ENCODE data around the gene PTPRD. TPM values are rescaled to one million over a fixed set of nuclear protein-coding genes. Genes with fewer than 3 reads are reported as not detected.

Gene PTPRD
- total and polyA plus RNA-seq, 2 donors: 2.2 to 13.5 TPM

GRCh38 chr9:8632493-8632892, 1980.3 kb downstream of the PTPRD start:
- Histone ChIP-seq H3K27me3 (ENCODE audit: control insufficient read depth in 2 of 2, insufficient read depth in 1 of 2, low read length in 1 of 2) (no peaks in the 10 kb centered on the region), H3K36me3 (ENCODE audit: control insufficient read depth in 2 of 2, insufficient read depth in 2 of 2, low read length in 1 of 2) (no peaks in the 10 kb centered on the region), H3K4me1 (ENCODE audit: control insufficient read depth in 2 of 2, insufficient read depth in 2 of 2, low read length in 2 of 2) (no peaks in the 10 kb centered on the region), H3K4me3 (ENCODE audit: low read length in 2 of 2) (no peak overlapping the region), H3K9me3 (ENCODE audit: control insufficient read depth in 2 of 2, insufficient read depth in 1 of 2, low read length in 1 of 2) (no peaks in the 10 kb centered on the region), H3K27ac (ENCODE audit: low read depth in 1 of 2, low read length in 1 of 2) (no peak overlapping the region)
- no peak for DNase-seq (ENCODE audit: low read depth in 6 of 9, low spot score in 9 of 9)
- WGBS: 99% methylated on average over 1 of the region's 1 CpG

DNA sequence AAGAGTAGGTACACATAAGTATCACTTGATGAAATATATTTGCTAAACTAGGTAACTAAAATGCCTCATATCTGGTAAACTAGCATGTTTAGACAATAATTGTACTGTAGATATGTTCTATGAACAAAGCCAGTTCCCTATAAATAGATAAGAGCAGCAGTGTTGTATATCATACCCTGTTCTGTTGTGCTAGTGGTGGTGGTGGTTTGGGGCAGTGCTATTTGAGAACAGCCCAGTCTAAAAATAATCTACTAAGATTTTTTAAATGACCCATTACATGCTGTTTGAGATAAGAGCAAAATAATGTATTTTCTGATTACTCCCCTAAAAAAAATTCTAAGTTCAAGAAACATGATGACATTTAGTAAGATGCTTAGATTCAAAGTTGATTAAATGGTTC, 1984.0 kb downstream of the PTPRD start:
- no peaks in the 10 kb centered on the region for H3K27me3 ChIP-seq (ENCODE audit: control insufficient read depth in 2 of 2, insufficient read depth in 1 of 2, low read length in 1 of 2)
- DNase-seq (ENCODE audit: low read depth in 6 of 9, low spot score in 9 of 9): no peak
- no peaks in the 10 kb centered on the region for H3K4me1 ChIP-seq (ENCODE audit: control insufficient read depth in 2 of 2, insufficient read depth in 2 of 2, low read length in 2 of 2)
- H3K27ac ChIP-seq (ENCODE audit: low read depth in 1 of 2, low read length in 1 of 2): no peak overlapping the region
- H3K36me3 ChIP-seq (ENCODE audit: control insufficient read depth in 2 of 2, insufficient read depth in 2 of 2, low read length in 1 of 2): no peaks in the 10 kb centered on the region
- no peaks in the 10 kb centered on the region for H3K9me3 ChIP-seq (ENCODE audit: control insufficient read depth in 2 of 2, insufficient read depth in 1 of 2, low read length in 1 of 2)
- no peak overlapping the region for H3K4me3 ChIP-seq (ENCODE audit: low read length in 2 of 2)

DNA sequence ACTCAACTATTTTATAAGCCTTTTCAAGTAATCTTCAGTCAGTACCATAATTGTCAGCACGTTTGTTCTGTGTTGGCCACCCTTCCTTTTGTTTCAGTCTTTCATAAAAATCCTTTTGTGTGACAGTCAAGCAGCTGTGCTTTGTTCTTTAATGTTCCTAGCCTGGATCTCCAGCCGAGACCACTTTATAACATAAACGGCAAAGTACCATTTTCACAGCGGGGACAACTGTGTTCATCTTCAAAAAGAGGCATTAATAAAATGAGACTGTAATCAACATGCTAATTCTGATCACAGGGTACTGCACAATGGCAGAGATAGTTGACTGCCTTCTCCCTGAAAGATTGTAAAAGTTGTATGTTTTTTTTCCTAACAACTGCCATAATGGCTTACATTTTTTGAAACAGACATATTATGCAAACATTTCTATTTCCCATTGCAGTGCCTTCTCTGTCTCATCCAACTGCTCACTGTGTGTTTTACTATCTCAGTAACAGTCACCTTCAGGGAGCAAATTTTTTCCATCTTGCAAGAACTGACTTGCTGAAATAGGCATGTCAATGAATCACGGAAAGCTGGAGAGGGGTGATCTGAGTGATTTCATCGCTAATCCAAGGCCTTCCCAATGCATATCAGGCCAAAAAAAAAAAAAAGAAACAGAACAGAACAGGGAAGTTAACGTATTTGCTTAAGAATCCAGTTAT, 1984.7 kb downstream of the PTPRD start:
- Histone ChIP-seq H3K36me3 (ENCODE audit: control insufficient read depth in 2 of 2, insufficient read depth in 2 of 2, low read length in 1 of 2) (no peaks in the 10 kb centered on the region), H3K27me3 (ENCODE audit: control insufficient read depth in 2 of 2, insufficient read depth in 1 of 2, low read length in 1 of 2) (no peaks in the 10 kb centered on the region), H3K9me3 (ENCODE audit: control insufficient read depth in 2 of 2, insufficient read depth in 1 of 2, low read length in 1 of 2) (no peaks in the 10 kb centered on the region), H3K4me1 (ENCODE audit: control insufficient read depth in 2 of 2, insufficient read depth in 2 of 2, low read length in 2 of 2) (no peaks in the 10 kb centered on the region), H3K4me3 (ENCODE audit: low read length in 2 of 2) (no peak overlapping the region), H3K27ac (ENCODE audit: low read depth in 1 of 2, low read length in 1 of 2) (no peak overlapping the region)
- no peak for DNase-seq (ENCODE audit: low read depth in 6 of 9, low spot score in 9 of 9)
- 94% methylated on average over 7 of the region's 7 CpGs for WGBS

- no peak overlapping the region for H3K4me3 ChIP-seq (ENCODE audit: low read length in 2 of 2)
- no peaks in the 10 kb centered on the region for H3K9me3 ChIP-seq (ENCODE audit: control insufficient read depth in 2 of 2, insufficient read depth in 1 of 2, low read length in 1 of 2)
- H3K4me1 ChIP-seq (ENCODE audit: control insufficient read depth in 2 of 2, insufficient read depth in 2 of 2, low read length in 2 of 2): no peaks in the 10 kb centered on the region
- H3K27ac ChIP-seq (ENCODE audit: low read depth in 1 of 2, low read length in 1 of 2): no peak overlapping the region
- 98% methylated on average over 2 of the region's 2 CpGs for WGBS
- DNase-seq (ENCODE audit: low read depth in 6 of 9, low spot score in 9 of 9): no peak
- H3K36me3 ChIP-seq (ENCODE audit: control insufficient read depth in 2 of 2, insufficient read depth in 2 of 2, low read length in 1 of 2): no peaks in the 10 kb centered on the region
- no peaks in the 10 kb centered on the region for H3K27me3 ChIP-seq (ENCODE audit: control insufficient read depth in 2 of 2, insufficient read depth in 1 of 2, low read length in 1 of 2)
Observed at GRCh38 chr9:8622871-8623270, 1989.9 kb downstream of the PTPRD start.

DNA sequence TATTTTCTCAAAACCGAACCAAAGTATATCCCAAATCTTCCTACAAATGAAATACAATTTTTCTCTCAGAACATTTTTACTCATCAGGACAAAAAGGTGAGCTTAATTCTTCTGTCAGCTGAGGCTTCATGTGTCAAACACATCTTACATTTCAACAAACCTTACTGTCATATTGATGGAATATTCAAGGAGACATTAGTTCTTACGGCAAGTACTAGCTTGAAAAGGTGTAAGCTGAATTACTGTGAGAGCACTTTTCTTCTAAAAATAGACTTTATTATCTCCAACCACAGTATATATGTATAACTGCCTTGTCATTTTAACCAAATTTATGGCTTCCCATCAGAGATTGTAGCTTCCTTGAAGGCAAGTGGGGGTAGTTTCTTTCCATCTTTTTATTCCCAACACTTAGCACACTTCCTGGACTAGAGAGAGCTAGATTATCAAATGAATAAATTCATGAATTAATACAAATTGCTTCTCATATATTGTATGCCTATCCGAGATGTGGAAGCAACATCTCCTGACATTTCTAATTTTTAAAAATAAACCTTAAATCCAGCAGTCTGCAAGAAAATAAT, 1990.5 kb downstream of the PTPRD start:
- DNase-seq (ENCODE audit: low read depth in 6 of 9, low spot score in 9 of 9): no peak
- H3K27me3 ChIP-seq (ENCODE audit: control insufficient read depth in 2 of 2, insufficient read depth in 1 of 2, low read length in 1 of 2): no peaks in the 10 kb centered on the region
- no peaks in the 10 kb centered on the region for H3K36me3 ChIP-seq (ENCODE audit: control insufficient read depth in 2 of 2, insufficient read depth in 2 of 2, low read length in 1 of 2)
- no peak overlapping the region for H3K27ac ChIP-seq (ENCODE audit: low read depth in 1 of 2, low read length in 1 of 2)
- 84% methylated on average over 3 of the region's 3 CpGs for WGBS
- H3K9me3 ChIP-seq (ENCODE audit: control insufficient read depth in 2 of 2, insufficient read depth in 1 of 2, low read length in 1 of 2): no peaks in the 10 kb centered on the region
- no peak overlapping the region for H3K4me3 ChIP-seq (ENCODE audit: low read length in 2 of 2)
- no peaks in the 10 kb centered on the region for H3K4me1 ChIP-seq (ENCODE audit: control insufficient read depth in 2 of 2, insufficient read depth in 2 of 2, low read length in 2 of 2)

DNA sequence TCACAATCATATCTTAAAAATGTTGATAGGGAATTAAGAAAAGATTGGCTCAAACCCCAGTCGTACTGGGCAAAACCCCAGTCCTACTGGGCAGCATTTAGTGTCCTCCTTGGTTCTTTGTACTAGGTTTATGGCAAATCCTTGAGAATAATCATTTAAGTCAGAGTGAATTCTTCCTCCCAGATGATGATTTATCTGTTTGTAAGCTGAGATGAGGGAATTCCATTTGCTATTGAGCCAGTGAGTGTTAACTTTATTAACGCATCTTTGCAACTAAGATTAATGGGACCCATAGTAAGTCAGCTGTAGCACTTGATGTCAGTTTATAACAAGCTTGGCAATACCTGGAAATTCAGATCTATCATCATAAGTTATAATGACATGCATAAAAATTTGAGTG, 1991.4 kb downstream of the PTPRD start:
- no peaks in the 10 kb centered on the region for H3K9me3 ChIP-seq (ENCODE audit: control insufficient read depth in 2 of 2, insufficient read depth in 1 of 2, low read length in 1 of 2)
- 91% methylated on average over 2 of the region's 2 CpGs for WGBS
- H3K27ac ChIP-seq (ENCODE audit: low read depth in 1 of 2, low read length in 1 of 2): no peak overlapping the region
- no peak for DNase-seq (ENCODE audit: low read depth in 6 of 9, low spot score in 9 of 9)
- no peaks in the 10 kb centered on the region for H3K27me3 ChIP-seq (ENCODE audit: control insufficient read depth in 2 of 2, insufficient read depth in 1 of 2, low read length in 1 of 2)
- no peaks in the 10 kb centered on the region for H3K36me3 ChIP-seq (ENCODE audit: control insufficient read depth in 2 of 2, insufficient read depth in 2 of 2, low read length in 1 of 2)
- H3K4me3 ChIP-seq (ENCODE audit: low read length in 2 of 2): no peak overlapping the region
- no peaks in the 10 kb centered on the region for H3K4me1 ChIP-seq (ENCODE audit: control insufficient read depth in 2 of 2, insufficient read depth in 2 of 2, low read length in 2 of 2)

DNA sequence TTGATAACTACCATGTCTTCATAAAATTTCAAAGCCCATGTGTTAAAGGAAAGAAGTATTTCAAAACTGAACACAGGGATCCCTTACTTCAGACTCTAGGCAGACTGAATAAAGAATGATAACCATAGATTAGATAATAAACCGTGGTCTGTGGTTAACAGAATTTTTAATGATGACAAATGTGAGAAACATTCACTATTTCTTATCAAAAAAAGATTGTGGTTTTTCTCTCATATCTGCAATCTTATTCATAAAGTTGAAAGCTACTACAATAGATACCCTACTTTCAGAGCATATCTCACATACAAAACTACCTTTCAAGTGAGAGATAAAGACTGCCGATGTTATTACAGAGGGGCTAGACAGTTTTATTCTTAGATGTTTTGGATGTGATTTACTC, 1996.4 kb downstream of the PTPRD start:
- Histone ChIP-seq H3K27ac (ENCODE audit: low read depth in 1 of 2, low read length in 1 of 2) (no peak overlapping the region), H3K36me3 (ENCODE audit: control insufficient read depth in 2 of 2, insufficient read depth in 2 of 2, low read length in 1 of 2) (no peaks in the 10 kb centered on the region), H3K9me3 (ENCODE audit: control insufficient read depth in 2 of 2, insufficient read depth in 1 of 2, low read length in 1 of 2) (no peaks in the 10 kb centered on the region), H3K27me3 (ENCODE audit: control insufficient read depth in 2 of 2, insufficient read depth in 1 of 2, low read length in 1 of 2) (no peaks in the 10 kb centered on the region), H3K4me1 (ENCODE audit: control insufficient read depth in 2 of 2, insufficient read depth in 2 of 2, low read length in 2 of 2) (no peaks in the 10 kb centered on the region), H3K4me3 (ENCODE audit: low read length in 2 of 2) (no peak overlapping the region)
- WGBS: 26% methylated on average over 2 of the region's 2 CpGs
- no peak for DNase-seq (ENCODE audit: low read depth in 6 of 9, low spot score in 9 of 9)

GRCh38 chr9:8614926-8615440, 1997.8 kb downstream of the PTPRD start:
- no peak overlapping the region for H3K4me3 ChIP-seq (ENCODE audit: low read length in 2 of 2)
- WGBS: 96% methylated on average over 3 of the region's 3 CpGs

GRCh38 chr9:8613346-8613825, 1999.4 kb downstream of the PTPRD start:
- Histone ChIP-seq H3K27ac (ENCODE audit: low read depth in 1 of 2, low read length in 1 of 2) (no peak overlapping the region), H3K36me3 (ENCODE audit: control insufficient read depth in 2 of 2, insufficient read depth in 2 of 2, low read length in 1 of 2) (no peaks in the 10 kb centered on the region), H3K27me3 (ENCODE audit: control insufficient read depth in 2 of 2, insufficient read depth in 1 of 2, low read length in 1 of 2) (no peaks in the 10 kb centered on the region), H3K4me1 (ENCODE audit: control insufficient read depth in 2 of 2, insufficient read depth in 2 of 2, low read length in 2 of 2) (no peaks in the 10 kb centered on the region), H3K9me3 (ENCODE audit: control insufficient read depth in 2 of 2, insufficient read depth in 1 of 2, low read length in 1 of 2) (no peaks in the 10 kb centered on the region), H3K4me3 (ENCODE audit: low read length in 2 of 2) (no peak overlapping the region)
- DNase-seq (ENCODE audit: low read depth in 6 of 9, low spot score in 9 of 9): peak in 1 of 9 donors; percentile 5
- WGBS: 93% methylated on average over 1 of the region's 1 CpG

More at GRCh38 chr9:8614926-8615440, 1997.8 kb downstream of the PTPRD start:
- DNase-seq (ENCODE audit: low read depth in 6 of 9, low spot score in 9 of 9): no peak
- H3K9me3 ChIP-seq (ENCODE audit: control insufficient read depth in 2 of 2, insufficient read depth in 1 of 2, low read length in 1 of 2): no peaks in the 10 kb centered on the region
- no peaks in the 10 kb centered on the region for H3K27me3 ChIP-seq (ENCODE audit: control insufficient read depth in 2 of 2, insufficient read depth in 1 of 2, low read length in 1 of 2)
- H3K4me1 ChIP-seq (ENCODE audit: control insufficient read depth in 2 of 2, insufficient read depth in 2 of 2, low read length in 2 of 2): no peaks in the 10 kb centered on the region
- no peak overlapping the region for H3K27ac ChIP-seq (ENCODE audit: low read depth in 1 of 2, low read length in 1 of 2)
- H3K36me3 ChIP-seq (ENCODE audit: control insufficient read depth in 2 of 2, insufficient read depth in 2 of 2, low read length in 1 of 2): no peaks in the 10 kb centered on the region

Measured in thymus (tissue), 11 donors.